Measurements from ENCODE around the gene KCNAB2. TPM values are rescaled to one million over a fixed set of nuclear protein-coding genes. Genes with fewer than 3 reads are reported as not detected.

Gene KCNAB2
- total RNA-seq, 2 donors from 2014 or later = 4.7 to 6.4 TPM

- H3K27ac ChIP-seq = no peak overlapping the region
- TF ChIP-seq, protein P1, sequence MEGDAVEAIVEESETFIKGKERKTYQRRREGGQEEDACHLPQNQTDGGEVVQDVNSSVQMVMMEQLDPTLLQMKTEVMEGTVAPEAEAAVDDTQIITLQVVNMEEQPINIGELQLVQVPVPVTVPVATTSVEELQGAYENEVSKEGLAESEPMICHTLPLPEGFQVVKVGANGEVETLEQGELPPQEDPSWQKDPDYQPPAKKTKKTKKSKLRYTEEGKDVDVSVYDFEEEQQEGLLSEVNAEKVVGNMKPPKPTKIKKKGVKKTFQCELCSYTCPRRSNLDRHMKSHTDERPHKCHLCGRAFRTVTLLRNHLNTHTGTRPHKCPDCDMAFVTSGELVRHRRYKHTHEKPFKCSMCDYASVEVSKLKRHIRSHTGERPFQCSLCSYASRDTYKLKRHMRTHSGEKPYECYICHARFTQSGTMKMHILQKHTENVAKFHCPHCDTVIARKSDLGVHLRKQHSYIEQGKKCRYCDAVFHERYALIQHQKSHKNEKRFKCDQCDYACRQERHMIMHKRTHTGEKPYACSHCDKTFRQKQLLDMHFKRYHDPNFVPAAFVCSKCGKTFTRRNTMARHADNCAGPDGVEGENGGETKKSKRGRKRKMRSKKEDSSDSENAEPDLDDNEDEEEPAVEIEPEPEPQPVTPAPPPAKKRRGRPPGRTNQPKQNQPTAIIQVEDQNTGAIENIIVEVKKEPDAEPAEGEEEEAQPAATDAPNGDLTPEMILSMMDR (IDR thresholded peaks at IDR 0.05) = no peak
- H3K36me3 ChIP-seq = no peaks in the 10 kb centered on the region
- H3K4me1 ChIP-seq = no peaks in the 10 kb centered on the region
- no peak overlapping the region for H3K4me3 ChIP-seq
- DNase-seq = no peak
- no peaks in the 10 kb centered on the region for H3K9me3 ChIP-seq
- H3K9ac ChIP-seq (ENCODE audit: low read depth in 2 of 2, low read length in 2 of 2) = no peak overlapping the region
- intact Hi-C loops (cut with DNase I) = no loop called here
- H3K27me3 ChIP-seq = no peaks in the 10 kb centered on the region
Observed at GRCh38 chr1:6085666-6086065, 40.0 kb downstream of the KCNAB2 start.

DNA sequence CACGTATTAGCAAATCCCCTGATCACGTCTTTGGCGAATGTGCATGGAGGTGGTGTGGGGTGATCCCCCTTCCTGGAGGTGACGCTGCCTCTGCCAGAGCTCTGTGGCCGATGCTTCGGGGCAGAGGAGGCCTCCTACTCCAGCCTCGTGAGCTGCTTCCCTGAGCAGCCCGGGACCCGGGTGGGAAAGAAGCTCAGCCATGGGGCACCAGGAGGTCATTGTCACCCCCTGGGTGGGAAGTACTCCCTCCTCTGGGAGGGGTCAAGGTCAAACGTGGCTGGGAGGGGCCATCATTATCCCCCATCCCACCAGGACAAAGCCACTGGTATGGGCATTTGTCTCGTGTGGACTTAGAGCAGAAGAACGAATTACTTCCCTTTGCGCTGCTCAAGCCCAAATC lies 40.7 kb downstream of the KCNAB2 start:
- Histone ChIP-seq H3K9me3 (no peaks in the 10 kb centered on the region), H3K36me3 (no peaks in the 10 kb centered on the region), H3K9ac (ENCODE audit: low read depth in 2 of 2, low read length in 2 of 2) (no peak overlapping the region), H3K4me3 (no peak overlapping the region), H3K27me3 (no peaks in the 10 kb centered on the region), H3K27ac (no peak overlapping the region), H3K4me1 (no peaks in the 10 kb centered on the region)
- intact Hi-C loops (cut with DNase I) = no loop called here
- TF ChIP-seq, protein P1 (IDR thresholded peaks at IDR 0.05) = no peak
- DNase-seq = no peak

DNA sequence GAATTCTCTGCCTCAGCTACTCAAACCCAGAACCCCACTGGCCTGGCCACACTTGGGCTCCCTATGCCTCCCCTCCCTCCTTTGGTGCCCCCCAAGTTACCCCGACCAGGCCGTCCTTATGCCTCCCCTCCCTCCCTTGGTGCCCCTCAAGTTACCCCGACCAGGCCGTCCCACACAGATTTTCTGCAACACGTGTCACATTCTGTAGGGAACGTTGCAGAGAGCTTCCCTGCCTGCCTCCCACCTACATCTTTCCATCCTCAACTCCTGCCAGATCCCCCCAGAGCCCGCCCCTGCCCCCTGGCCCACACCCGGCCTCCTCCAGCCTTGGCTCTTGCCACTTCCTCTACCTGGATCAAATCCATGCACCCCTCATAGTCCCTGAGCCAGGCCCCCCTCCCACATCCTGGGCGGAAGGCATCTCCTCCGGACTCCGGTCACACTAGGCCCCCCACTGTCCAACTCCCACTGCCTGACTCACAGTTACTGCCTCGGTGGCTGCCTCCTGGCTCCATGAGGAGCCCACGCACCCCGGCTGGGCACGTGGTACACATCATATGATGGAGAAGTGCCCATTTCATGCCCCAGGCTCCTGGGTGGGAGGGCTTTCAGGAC lies 41.2 kb downstream of the KCNAB2 start:
- no peaks in the 10 kb centered on the region for H3K27me3 ChIP-seq
- DNase-seq = no peak

DNA sequence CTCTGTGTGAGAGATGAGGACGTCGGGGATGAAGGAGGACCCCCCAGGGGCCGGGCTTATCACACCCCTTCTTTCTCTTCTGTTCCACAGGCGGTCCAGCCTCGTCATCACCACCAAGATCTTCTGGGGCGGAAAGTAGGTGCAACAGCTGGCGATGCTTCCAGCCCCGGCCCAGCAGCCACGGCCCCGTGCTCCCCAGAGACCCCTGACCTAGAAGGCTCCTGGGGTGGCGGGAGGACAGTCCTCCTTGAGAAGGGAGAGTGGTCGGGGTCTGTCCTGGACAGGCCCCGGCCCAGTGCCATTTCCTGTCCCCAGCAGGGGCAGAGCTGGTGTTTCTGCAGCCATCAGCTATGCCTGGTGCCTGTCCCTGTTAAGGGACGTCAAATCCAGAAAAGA lies 41.7 kb downstream of the KCNAB2 start:
- H3K9ac ChIP-seq (ENCODE audit: low read depth in 2 of 2, low read length in 2 of 2) = no peak overlapping the region
- intact Hi-C loops (cut with DNase I) = no loop called here
- TF ChIP-seq, protein P1 (IDR thresholded peaks at IDR 0.05) = no peak
- no peak overlapping the region for H3K27ac ChIP-seq
- no peaks in the 10 kb centered on the region for H3K9me3 ChIP-seq
- no peaks in the 10 kb centered on the region for H3K36me3 ChIP-seq
- H3K27me3 ChIP-seq = no peaks in the 10 kb centered on the region
- H3K4me3 ChIP-seq = no peak overlapping the region
- no peak for DNase-seq
- H3K4me1 ChIP-seq = no peaks in the 10 kb centered on the region

More for the DNA sequence above, 41.2 kb downstream of the KCNAB2 start:
- TF ChIP-seq, protein P1 (IDR thresholded peaks at IDR 0.05) = no peak
- Histone ChIP-seq H3K9ac (ENCODE audit: low read depth in 2 of 2, low read length in 2 of 2) (no peak overlapping the region), H3K4me1 (no peaks in the 10 kb centered on the region), H3K36me3 (no peaks in the 10 kb centered on the region), H3K4me3 (no peak overlapping the region), H3K27ac (no peak overlapping the region), H3K9me3 (no peaks in the 10 kb centered on the region)
- intact Hi-C loops (cut with DNase I) = no loop called here

DNA sequence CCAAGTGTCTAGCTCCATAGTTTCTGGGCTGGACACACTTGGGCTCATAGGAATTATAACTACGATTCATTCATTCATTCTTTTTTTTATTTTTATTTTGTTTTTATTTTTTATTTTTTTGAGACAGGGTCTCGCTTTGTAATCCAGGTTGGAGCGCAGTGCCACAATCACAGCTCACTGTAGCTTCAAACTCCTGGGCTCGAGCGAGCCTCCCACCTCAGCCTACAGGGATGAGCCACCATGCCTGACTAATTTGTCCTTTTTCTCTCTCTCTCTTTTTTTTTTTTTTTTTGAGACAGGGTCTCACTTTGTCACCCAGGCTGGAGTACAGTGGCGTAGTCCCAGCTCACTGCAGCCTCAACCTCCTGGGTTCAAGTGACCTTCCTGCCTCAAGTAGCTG lies 42.3 kb downstream of the KCNAB2 start:
- no peaks in the 10 kb centered on the region for H3K27me3 ChIP-seq
- no peaks in the 10 kb centered on the region for H3K4me1 ChIP-seq
- DNase-seq = no peak
- H3K27ac ChIP-seq = no peak overlapping the region
- TF ChIP-seq, protein P1 (IDR thresholded peaks at IDR 0.05) = no peak
- H3K9ac ChIP-seq (ENCODE audit: low read depth in 2 of 2, low read length in 2 of 2) = no peak overlapping the region
- no peak overlapping the region for H3K4me3 ChIP-seq
- intact Hi-C loops (cut with DNase I) = no loop called here
- no peaks in the 10 kb centered on the region for H3K9me3 ChIP-seq
- H3K36me3 ChIP-seq = no peaks in the 10 kb centered on the region
